HepG2 (cell line): ENCODE results near the gene OPRL1. TPM values are rescaled to one million over a fixed set of nuclear protein-coding genes. Genes with fewer than 3 reads are reported as not detected.

Source experiments
- CEBPB ChIP-seq: IDR thresholded peaks from 2 replicates; pipeline ENCODE4 v1.6.1; 2011; ENCODE audit warnings: low read depth, low read length, improper control_type of control experiment, borderline replicate concordance
- CEBPG ChIP-seq: IDR thresholded peaks from 2 replicates; pipeline ENCODE4 v1.6.1; 2016
- EZH2 ChIP-seq: conservative IDR thresholded peaks from 2 replicates; pipeline ENCODE4 v1.6.1; 2012; ENCODE audit warnings: mild to moderate bottlenecking, low read depth, low read length, moderate library complexity
- FOSL2 ChIP-seq: sonication (generic); formaldehyde crosslinking; IDR thresholded peaks from 2 replicates; pipeline ENCODE4 v1.4.0; 2020; ENCODE audit warnings: missing genetic modification reagents
- IRX3 ChIP-seq: sonication (generic); formaldehyde crosslinking; IDR thresholded peaks from 2 replicates; pipeline ENCODE4 v1.8.1; 2023; ENCODE audit warnings: mild to moderate bottlenecking, low read depth, missing genetic modification reagents, borderline replicate concordance
- NKX3-1 ChIP-seq: sonication (generic); formaldehyde crosslinking; IDR thresholded peaks from 2 replicates; pipeline ENCODE4 v1.5.0; 2020; ENCODE audit warnings: missing genetic modification reagents
- NR2C2 ChIP-seq: sonication (generic); formaldehyde crosslinking; IDR thresholded peaks from 2 replicates; pipeline ENCODE4 v1.4.0; 2020; ENCODE audit warnings: missing genetic modification reagents, mild to moderate bottlenecking, moderate library complexity, borderline replicate concordance
- PATZ1 ChIP-seq: sonication (generic); formaldehyde crosslinking; IDR thresholded peaks from 2 replicates; pipeline ENCODE4 v1.4.0; 2020; ENCODE audit warnings: missing genetic modification reagents
- REPIN1 ChIP-seq: sonication (generic); formaldehyde crosslinking; IDR thresholded peaks from 2 replicates; pipeline ENCODE4 v1.8.0; 2022; ENCODE audit warnings: missing genetic modification reagents, low read depth, mild to moderate bottlenecking, borderline replicate concordance
- TP53 ChIP-seq: sonication (generic); formaldehyde crosslinking; conservative IDR thresholded peaks from 2 replicates; pipeline ENCODE4 v1.4.0; 2020; ENCODE audit warnings: missing genetic modification reagents
- ZNF329 ChIP-seq: sonication (generic); formaldehyde crosslinking; IDR thresholded peaks from 2 replicates; pipeline ENCODE4 v1.9.0; 2021; ENCODE audit warnings: low read depth, mild to moderate bottlenecking, missing genetic modification reagents
- ZNF609 ChIP-seq: sonication (generic); formaldehyde crosslinking; IDR thresholded peaks from 2 replicates; pipeline ENCODE4 v1.4.0; 2020; ENCODE audit warnings: mild to moderate bottlenecking, missing genetic modification reagents, borderline replicate concordance
- ZNF678 ChIP-seq: sonication (generic); formaldehyde crosslinking; IDR thresholded peaks from 2 replicates; pipeline ENCODE4 v1.4.0; 2020; ENCODE audit warnings: mild to moderate bottlenecking, missing genetic modification reagents
- ZNF724P ChIP-seq: sonication (generic); formaldehyde crosslinking; IDR thresholded peaks from 2 replicates; pipeline ENCODE4 v1.8.0; 2022; ENCODE audit warnings: missing genetic modification reagents, borderline replicate concordance
- ZNF747 ChIP-seq: sonication (generic); formaldehyde crosslinking; IDR thresholded peaks from 2 replicates; pipeline ENCODE4 v1.8.1; 2023; ENCODE audit warnings: missing genetic modification reagents, mild to moderate bottlenecking, borderline replicate concordance
- polyA plus RNA-seq, 8 experiments: library from polyadenylated mRNA; depleted of rRNA in 3 of 8; stranded (reverse) in 7 of 8; unstranded in 1 of 8; fragments of >200 nt; fragmentation: Illumina TruSeq in 4 of 8; extraction: Trizol in 4 of 8; gene quantifications; 2 replicates each; pipeline versions ENCODE4 v1.2.1 to v1.2.3, GENCODE V29; 2011 to 2016; ENCODE audit warnings: low read depth in 4 of 8, missing spikeins in 1 of 8, mixed read lengths in 1 of 8; ENCODE audit not compliant: insufficient read depth in 1 of 8
- total RNA-seq, 5 experiments: library from RNA; depleted of rRNA; stranded (reverse); fragments of >200 nt; fragmentation: Illumina TruSeq; extraction: Trizol; gene quantifications; 2 replicates each; pipeline ENCODE4 v1.2.3, GENCODE V29; 2016; ENCODE audit warnings: low read depth in 1 of 5

Gene OPRL1
- total and polyA plus RNA-seq, 2 of the 13 experiments (the other 11 are each of a cell fraction or from before 2014, with no cell fraction given), result 0.35 to 0.71 TPM

GRCh38 chr20:64040231-64041039 is 39.4 kb upstream of the OPRL1 start (continued):
- TF ChIP-seq PATZ1 (CRISPR knock-in tag), result peak; percentile 81
- peak; percentile 61; the same call in 1 of the 2 replicates for TF ChIP-seq ZNF609 (CRISPR knock-in tag)
- no peak for TF ChIP-seq REPIN1 (CRISPR knock-in tag)
- 0 out of 2 replicates have a peak, but pooled peaks have one; percentile 2 for TF ChIP-seq CEBPG (CRISPR knock-in tag)
- TF ChIP-seq TP53 (CRISPR knock-in tag), result no peak
- TF ChIP-seq IRX3 (CRISPR knock-in tag), result no peak
- no peak for TF ChIP-seq NKX3-1
- no peak for TF ChIP-seq ZNF724P (CRISPR knock-in tag)
- no peak for TF ChIP-seq EZH2
- TF ChIP-seq NR2C2, result peak; percentile 62; the same call in 1 of the 2 replicates
- no peak for TF ChIP-seq CEBPB
- TF ChIP-seq ZNF329 (CRISPR knock-in tag), result no peak
- peak; percentile 57 for TF ChIP-seq ZNF747 (CRISPR knock-in tag)
- 0 out of 2 replicates have a peak, but pooled peaks have one; percentile 20 for TF ChIP-seq FOSL2 (CRISPR knock-in tag)
- no peak; the same call in 1 of the 2 replicates for TF ChIP-seq ZNF678 (CRISPR knock-in tag)
